LNCaP clone FGC (cell line): ENCODE results near the gene GRK1.

ENCODE experiments used
- DNase-seq: peaks from one replicate; pipeline ENCODE4 v3.0.0-alpha.2; 2011; ENCODE audit warnings: low read depth
- H3K4me3 ChIP-seq: 2 replicates; pipeline ENCODE4 v1.5.1; 2011; ENCODE audit warnings: mild to moderate bottlenecking, low read depth, low read length, control low read depth
- TF ChIP-seq, protein P1 (sequence below): IDR thresholded peaks from 2 replicates; pipeline ENCODE4 v1.5.1; 2012; ENCODE audit warnings: mild to moderate bottlenecking; ENCODE audit not compliant: control insufficient read depth, insufficient read depth; ENCODE audit errors: extremely low read depth

GRK1 gene

DNA sequence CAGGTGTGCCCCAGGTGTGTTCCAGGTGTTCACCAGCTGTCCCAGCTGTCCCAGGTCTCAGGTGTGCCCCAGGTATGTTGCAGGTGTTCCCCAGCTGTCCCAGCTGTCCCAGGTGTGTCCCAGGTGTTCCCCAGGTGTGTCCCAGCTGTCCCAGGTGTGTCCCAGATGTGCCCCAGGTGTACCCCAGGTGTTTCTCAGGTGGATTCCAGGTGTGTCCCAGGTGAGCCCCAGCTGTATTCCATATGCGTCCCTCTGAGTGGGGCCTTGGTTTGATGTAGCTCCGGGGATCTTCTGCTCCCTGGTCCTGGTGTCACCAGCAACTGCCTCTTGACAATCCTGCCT lies 719 bp upstream of the GRK1 start:
- DNase-seq, result no peak
- H3K4me3 ChIP-seq, result no peak overlapping the region
- TF ChIP-seq, protein P1, sequence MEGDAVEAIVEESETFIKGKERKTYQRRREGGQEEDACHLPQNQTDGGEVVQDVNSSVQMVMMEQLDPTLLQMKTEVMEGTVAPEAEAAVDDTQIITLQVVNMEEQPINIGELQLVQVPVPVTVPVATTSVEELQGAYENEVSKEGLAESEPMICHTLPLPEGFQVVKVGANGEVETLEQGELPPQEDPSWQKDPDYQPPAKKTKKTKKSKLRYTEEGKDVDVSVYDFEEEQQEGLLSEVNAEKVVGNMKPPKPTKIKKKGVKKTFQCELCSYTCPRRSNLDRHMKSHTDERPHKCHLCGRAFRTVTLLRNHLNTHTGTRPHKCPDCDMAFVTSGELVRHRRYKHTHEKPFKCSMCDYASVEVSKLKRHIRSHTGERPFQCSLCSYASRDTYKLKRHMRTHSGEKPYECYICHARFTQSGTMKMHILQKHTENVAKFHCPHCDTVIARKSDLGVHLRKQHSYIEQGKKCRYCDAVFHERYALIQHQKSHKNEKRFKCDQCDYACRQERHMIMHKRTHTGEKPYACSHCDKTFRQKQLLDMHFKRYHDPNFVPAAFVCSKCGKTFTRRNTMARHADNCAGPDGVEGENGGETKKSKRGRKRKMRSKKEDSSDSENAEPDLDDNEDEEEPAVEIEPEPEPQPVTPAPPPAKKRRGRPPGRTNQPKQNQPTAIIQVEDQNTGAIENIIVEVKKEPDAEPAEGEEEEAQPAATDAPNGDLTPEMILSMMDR, result no peak

DNA sequence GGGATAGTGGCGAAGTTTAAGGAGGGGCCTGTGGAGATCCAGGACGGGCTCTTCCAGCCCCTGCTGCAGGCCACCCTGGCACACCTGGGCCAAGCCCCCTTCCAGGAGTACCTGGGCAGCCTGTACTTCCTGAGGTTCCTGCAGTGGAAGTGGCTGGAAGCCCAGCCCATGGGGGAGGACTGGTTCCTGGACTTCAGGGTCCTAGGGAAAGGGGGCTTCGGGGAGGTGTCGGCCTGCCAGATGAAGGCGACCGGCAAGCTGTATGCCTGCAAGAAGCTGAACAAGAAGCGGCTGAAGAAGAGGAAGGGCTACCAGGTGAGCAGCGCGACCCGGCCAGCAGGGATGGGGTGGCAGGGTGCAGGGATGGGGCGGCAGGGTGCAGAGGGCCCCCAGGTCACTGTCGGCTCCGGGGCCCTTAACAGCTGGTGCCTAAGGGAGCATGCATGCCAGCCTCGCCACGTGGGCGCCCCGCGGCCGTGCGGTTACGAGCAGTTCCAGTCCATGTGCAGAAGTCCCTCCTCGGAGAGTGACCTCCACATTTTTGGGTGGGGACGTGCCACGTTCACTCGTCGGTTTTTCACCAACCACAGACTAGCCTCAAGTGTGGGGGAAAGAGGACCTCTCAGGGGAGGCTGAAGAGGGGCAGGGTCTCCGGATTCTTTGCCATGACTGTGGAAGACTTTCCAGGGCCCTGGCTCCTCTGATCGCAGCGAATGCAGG lies 912 bp downstream of the GRK1 start:
- DNase-seq, result no peak
- no peak overlapping the region for H3K4me3 ChIP-seq
- TF ChIP-seq, protein P1, result no peak

DNA sequence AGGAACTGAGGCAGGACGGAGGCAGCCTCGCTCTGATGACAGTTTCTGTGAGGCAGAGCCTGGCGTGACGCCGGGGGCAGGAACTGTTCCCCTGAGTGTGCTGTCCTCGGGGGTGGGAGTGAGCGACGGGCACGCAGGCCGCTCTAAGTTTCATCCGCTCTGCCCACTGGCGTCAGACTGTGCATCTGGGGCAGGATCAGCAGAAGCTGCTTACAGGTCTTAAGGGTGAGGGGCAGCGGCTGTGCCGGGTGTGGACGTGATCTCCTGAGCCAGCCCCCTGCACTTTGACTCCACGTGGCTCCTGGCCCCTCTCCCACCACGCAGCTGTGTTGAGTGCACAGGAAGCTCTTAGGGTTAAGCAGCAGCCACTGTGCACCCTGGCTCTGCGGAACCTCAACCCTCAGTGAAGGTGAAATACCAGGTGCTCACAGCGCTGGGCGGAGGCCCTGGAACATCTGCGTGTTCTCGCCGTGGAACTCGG lies 1.5 kb downstream of the GRK1 start:
- no peak for DNase-seq
- TF ChIP-seq, protein P1, result no peak

DNA sequence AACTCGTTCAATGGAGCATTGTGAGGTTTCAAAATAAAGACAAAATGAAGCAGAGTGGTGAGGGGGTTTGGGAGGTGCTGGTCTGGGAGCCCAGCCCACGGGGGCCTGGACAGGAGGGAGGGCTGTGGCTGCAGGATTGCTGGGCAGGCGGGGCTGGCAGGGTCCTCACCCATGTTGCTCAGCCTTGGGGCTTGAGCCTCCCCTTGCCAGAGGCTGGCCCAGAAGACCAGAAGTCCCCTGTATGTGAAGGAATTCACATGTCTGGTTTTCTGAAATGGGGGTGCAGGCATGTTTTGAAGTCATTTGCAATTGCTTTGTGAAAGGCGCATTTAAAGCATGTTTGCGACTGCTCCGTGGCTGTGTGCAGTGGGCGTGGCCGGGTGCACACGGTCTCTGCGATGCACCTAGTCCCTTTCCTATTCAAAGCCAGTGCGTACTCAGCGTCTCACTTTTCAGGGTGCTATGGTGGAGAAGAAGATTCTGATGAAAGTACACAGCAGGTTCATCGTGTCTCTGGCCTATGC lies 2.3 kb downstream of the GRK1 start:
- TF ChIP-seq, protein P1, result no peak
- no peak for DNase-seq
- H3K4me3 ChIP-seq, result no peak overlapping the region

More for the DNA sequence above, 1.5 kb downstream of the GRK1 start:
- no peak overlapping the region for H3K4me3 ChIP-seq

DNA sequence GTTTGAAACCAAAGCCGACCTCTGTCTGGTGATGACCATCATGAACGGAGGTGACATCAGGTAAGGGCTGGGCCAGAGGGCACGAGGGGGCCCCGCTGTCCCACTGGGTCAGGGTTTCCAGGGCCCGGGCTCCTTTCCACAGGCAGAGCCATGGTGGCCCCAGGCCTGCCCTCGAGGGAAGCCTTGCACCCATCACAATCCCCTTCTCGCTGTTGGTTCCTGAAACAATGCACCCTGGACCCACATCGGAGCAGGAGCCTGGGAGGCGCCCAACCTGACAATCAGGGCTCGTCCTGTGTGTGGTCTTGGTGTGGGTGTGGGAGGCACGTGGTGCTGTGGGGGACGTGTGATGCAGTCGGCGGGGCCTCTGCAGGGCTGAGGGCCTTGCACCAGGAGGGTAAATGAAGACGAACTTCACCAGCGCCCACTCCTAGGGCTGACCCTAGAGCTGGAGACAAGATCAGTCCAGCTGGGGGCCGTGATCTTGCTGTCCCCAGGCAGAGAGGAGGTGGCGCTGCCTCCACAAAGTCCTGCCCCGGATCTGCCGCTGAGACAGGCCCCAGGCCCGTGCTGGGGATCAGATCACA lies 2.8 kb downstream of the GRK1 start:
- no peak overlapping the region for H3K4me3 ChIP-seq
- DNase-seq, result no peak
- TF ChIP-seq, protein P1, result no peak

DNA sequence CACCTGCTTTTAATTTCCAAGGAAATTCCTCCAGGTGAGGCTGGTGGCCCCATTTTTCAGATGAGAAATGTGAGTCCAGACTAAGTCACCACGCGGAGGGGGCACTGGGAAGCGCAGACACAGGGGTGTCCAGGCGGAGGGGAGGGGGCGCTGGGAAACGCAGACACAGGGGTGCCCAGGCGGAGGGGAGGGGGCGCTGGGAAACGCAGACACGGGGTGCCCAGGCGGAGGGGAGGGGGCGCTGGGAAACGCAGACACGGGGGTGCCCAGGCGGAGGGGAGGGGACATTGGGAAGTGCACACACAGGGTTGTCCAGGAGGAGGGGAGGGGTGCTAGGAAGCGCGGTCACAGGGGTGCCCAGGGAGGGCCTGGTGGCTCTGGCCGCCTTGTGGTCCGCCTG lies 3.5 kb downstream of the GRK1 start:
- TF ChIP-seq, protein P1, result no peak
- DNase-seq, result no peak

More for the DNA sequence above, 3.5 kb downstream of the GRK1 start:
- no peak overlapping the region for H3K4me3 ChIP-seq
